Astrocyte (in vitro differentiated cells and primary cell): Measurements from ENCODE around the gene CFAP73. TPM values are rescaled to one million over a fixed set of nuclear protein-coding genes. Genes with fewer than 3 reads are reported as not detected.

Source experiments
- DNase-seq: peaks from one replicate; pipeline ENCODE4 v3.0.0-alpha.2; 2010; ENCODE audit warnings: low read depth
- FAIRE-seq: peaks from 2 replicates; lab custom pipeline; 2011; peaks lifted over from hg19 to GRCh38; lab: Jason Lieb, UNC
- H2AFZ ChIP-seq: 2 replicates; pipeline ENCODE4 v1.6.0; 2012; ENCODE audit warnings: low read depth, low read length, inconsistent platforms
- H3K27ac ChIP-seq: 2 replicates; pipeline ENCODE4 v1.5.1; 2011; ENCODE audit warnings: low read depth, low read length, inconsistent platforms
- H3K27me3 ChIP-seq: 2 replicates; pipeline ENCODE4 v1.6.0; 2011; ENCODE audit warnings: low read length, inconsistent platforms; ENCODE audit not compliant: insufficient read depth
- H3K36me3 ChIP-seq: 2 replicates; pipeline ENCODE4 v1.5.1; 2011; ENCODE audit warnings: low read length, inconsistent platforms; ENCODE audit not compliant: insufficient read depth
- H3K4me1 ChIP-seq: 2 replicates; pipeline ENCODE4 v1.5.1; 2011; ENCODE audit warnings: low read length, inconsistent platforms; ENCODE audit not compliant: insufficient read depth
- H3K4me2 ChIP-seq: 2 replicates; pipeline ENCODE4 v1.6.0; 2012; ENCODE audit warnings: low read length, inconsistent platforms
- H3K4me3 ChIP-seq: 2 replicates; pipeline ENCODE4 v1.5.1; 2011; ENCODE audit warnings: low read depth, mild to moderate bottlenecking, low read length, inconsistent platforms; ENCODE audit not compliant: insufficient read depth
- H3K79me2 ChIP-seq: 2 replicates; pipeline ENCODE4 v1.6.0; 2012; ENCODE audit warnings: mild to moderate bottlenecking, low read length, inconsistent platforms; ENCODE audit not compliant: insufficient read depth
- H3K9ac ChIP-seq: 2 replicates; pipeline ENCODE4 v1.6.0; 2012; ENCODE audit warnings: mild to moderate bottlenecking, low read length, inconsistent platforms
- H3K9me3 ChIP-seq: 2 replicates; pipeline ENCODE4 v1.5.1; 2012; ENCODE audit warnings: low read depth, mild to moderate bottlenecking, low read length, inconsistent platforms; ENCODE audit not compliant: insufficient read depth
- H4K20me1 ChIP-seq: 2 replicates; pipeline ENCODE4 v1.6.0; 2012; ENCODE audit warnings: low read length, inconsistent platforms; ENCODE audit not compliant: insufficient read depth
- H3K27ac Mint-ChIP-seq: one replicate; pipeline ENCODE4 v1.8.0; 2021; ENCODE audit warnings: mild to moderate bottlenecking, mixed read lengths; ENCODE audit not compliant: unreplicated experiment
- H3K27me3 Mint-ChIP-seq: one replicate; pipeline ENCODE4 v1.8.0; 2021; ENCODE audit warnings: low read depth, mixed read lengths; ENCODE audit not compliant: unreplicated experiment
- H3K36me3 Mint-ChIP-seq: one replicate; pipeline ENCODE4 v1.8.0; 2021; ENCODE audit warnings: low read depth, mixed read lengths; ENCODE audit not compliant: unreplicated experiment
- H3K4me1 Mint-ChIP-seq: one replicate; pipeline ENCODE4 v1.8.0; 2021; ENCODE audit warnings: low read depth, mixed read lengths; ENCODE audit not compliant: unreplicated experiment
- H3K4me3 Mint-ChIP-seq: one replicate; pipeline ENCODE4 v1.8.0; 2021; ENCODE audit warnings: mild to moderate bottlenecking, moderate library complexity, mixed read lengths; ENCODE audit not compliant: unreplicated experiment
- H3K9me3 Mint-ChIP-seq: one replicate; pipeline ENCODE4 v1.8.0; 2021; ENCODE audit warnings: mild to moderate bottlenecking, mixed read lengths; ENCODE audit not compliant: unreplicated experiment
- EZH2 ChIP-seq: IDR thresholded peaks from 2 replicates; pipeline ENCODE4 v1.6.1; 2012; ENCODE audit warnings: mild to moderate bottlenecking, low read length, inconsistent platforms; ENCODE audit not compliant: insufficient read depth
- microRNA-seq: library from miRNA; unstranded; fragments of <30 nt; microRNA quantifications from one replicate; pipeline ENCODE4 v1.2.0, GENCODE V29; 2020
- total RNA-seq: library from RNA; stranded (reverse); gene quantifications from 2 replicates; pipeline ENCODE4 v1.2.1, GENCODE V29; 2021
- TF ChIP-seq, protein P1 (sequence below): IDR thresholded peaks from 2 replicates; pipeline ENCODE4 v1.5.1; 2011; ENCODE audit warnings: low read depth, mild to moderate bottlenecking, inconsistent platforms, low read length, moderate library complexity; ENCODE audit not compliant: insufficient read depth

CFAP73 gene
- total RNA-seq, 1 donor from 2014 or later: not detected

DNA sequence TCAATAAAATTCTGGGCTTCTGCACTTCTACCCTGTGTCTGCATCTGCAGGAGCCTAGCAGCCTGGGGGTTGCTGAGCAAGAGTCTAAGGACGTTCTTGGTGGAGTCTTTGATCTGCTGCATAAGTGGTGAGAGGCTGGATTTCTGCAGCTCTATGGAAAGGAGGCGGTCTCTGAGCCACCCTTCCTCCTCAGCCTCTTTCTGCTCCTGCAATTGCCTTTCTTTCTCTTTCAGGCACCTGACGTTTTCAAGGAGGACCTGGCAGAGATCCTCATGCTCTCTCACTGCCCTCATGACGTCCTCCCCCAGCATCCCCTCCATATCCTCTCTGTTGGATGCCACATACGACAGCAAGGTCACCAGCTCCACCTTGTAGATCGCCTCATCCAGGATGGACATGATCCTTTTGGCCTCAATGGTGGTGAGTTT is 58.1 kb downstream of the CFAP73 start:
- no peaks in the 10 kb centered on the region for H3K36me3 Mint-ChIP-seq
- H3K9me3 Mint-ChIP-seq: peaks cover 5% of the 10 kb centered on the region
- Histone ChIP-seq H3K36me3 (no peaks in the 10 kb centered on the region), H3K9me3 (no peaks in the 10 kb centered on the region), H3K4me2 (no peak overlapping the region), H3K27ac (no peak overlapping the region), H3K79me2 (no peaks in the 10 kb centered on the region), H3K4me1 (peaks cover 3% of the 10 kb centered on the region), H3K27me3 (no peaks in the 10 kb centered on the region), H3K4me3 (no peak overlapping the region), H3K9ac (no peak overlapping the region), H4K20me1 (no peaks in the 10 kb centered on the region), H2AFZ (no peak overlapping the region)
- TF ChIP-seq, protein P1, sequence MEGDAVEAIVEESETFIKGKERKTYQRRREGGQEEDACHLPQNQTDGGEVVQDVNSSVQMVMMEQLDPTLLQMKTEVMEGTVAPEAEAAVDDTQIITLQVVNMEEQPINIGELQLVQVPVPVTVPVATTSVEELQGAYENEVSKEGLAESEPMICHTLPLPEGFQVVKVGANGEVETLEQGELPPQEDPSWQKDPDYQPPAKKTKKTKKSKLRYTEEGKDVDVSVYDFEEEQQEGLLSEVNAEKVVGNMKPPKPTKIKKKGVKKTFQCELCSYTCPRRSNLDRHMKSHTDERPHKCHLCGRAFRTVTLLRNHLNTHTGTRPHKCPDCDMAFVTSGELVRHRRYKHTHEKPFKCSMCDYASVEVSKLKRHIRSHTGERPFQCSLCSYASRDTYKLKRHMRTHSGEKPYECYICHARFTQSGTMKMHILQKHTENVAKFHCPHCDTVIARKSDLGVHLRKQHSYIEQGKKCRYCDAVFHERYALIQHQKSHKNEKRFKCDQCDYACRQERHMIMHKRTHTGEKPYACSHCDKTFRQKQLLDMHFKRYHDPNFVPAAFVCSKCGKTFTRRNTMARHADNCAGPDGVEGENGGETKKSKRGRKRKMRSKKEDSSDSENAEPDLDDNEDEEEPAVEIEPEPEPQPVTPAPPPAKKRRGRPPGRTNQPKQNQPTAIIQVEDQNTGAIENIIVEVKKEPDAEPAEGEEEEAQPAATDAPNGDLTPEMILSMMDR: no peak
- TF ChIP-seq EZH2: no peak
- H3K27me3 Mint-ChIP-seq: peaks cover 2% of the 10 kb centered on the region
- peaks cover 15% of the 10 kb centered on the region for H3K4me1 Mint-ChIP-seq
- peak overlapping the region; percentile 42 for H3K4me3 Mint-ChIP-seq
- FAIRE-seq: no peak
- DNase-seq: no peak
- peak overlapping the region; percentile 23 for H3K27ac Mint-ChIP-seq

DNA sequence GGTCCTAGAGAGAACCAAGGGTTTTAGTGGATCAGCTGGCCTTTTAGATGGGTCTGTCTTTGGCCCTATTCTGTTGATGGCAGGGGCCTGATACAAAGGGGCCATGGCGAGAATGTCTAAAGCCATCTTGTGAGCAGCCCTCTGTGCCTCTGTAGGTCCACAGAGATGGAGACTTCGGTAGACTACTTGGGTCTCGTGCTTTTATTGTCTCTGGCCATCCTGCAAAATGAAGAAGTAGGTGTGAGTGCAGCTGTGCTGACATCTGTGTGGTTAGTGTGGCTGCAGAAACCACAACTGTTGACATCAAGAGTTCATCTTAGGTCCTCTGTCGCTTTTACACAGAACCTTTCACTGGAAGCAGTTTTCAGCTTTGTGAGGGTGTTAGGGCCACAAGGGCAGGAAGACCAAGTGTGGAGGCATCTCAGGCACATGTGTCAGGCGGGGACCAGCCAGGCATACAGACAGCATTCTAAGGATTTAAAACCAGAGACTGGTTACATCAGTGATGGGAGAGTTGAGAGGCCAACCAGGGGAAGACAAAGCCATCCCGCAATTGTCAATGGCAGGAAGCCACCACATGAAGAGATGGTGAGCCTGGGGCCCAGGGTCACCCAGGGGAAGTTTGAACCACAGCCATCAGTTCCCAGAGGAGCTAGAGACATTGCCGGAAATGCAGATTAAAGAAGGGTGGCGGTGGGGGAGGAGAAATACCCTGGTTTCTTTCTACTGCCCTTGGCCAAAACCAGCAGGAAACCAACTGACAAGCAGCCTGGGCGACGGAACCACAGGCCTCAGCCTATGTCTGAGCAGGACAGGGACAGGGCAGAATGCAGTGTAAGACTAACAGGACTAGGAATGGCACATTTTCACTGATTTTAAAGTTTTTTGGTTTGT is 58.8 kb downstream of the CFAP73 start:
- Histone ChIP-seq H3K27ac (no peak overlapping the region), H3K27me3 (no peaks in the 10 kb centered on the region), H3K4me1 (peaks cover 3% of the 10 kb centered on the region), H3K4me2 (no peak overlapping the region), H3K9ac (no peak overlapping the region), H2AFZ (no peak overlapping the region), H3K4me3 (no peak overlapping the region), H4K20me1 (no peaks in the 10 kb centered on the region), H3K9me3 (no peaks in the 10 kb centered on the region), H3K79me2 (no peaks in the 10 kb centered on the region), H3K36me3 (no peaks in the 10 kb centered on the region)
- peaks cover 5% of the 10 kb centered on the region for H3K9me3 Mint-ChIP-seq
- FAIRE-seq (no peak), DNase-seq (no peak)
- peak overlapping the region; percentile 64 for H3K27ac Mint-ChIP-seq
- peak overlapping the region; percentile 47 for H3K4me3 Mint-ChIP-seq
- H3K27me3 Mint-ChIP-seq: peaks cover 2% of the 10 kb centered on the region
- no peak for TF ChIP-seq EZH2
- TF ChIP-seq, protein P1: no peak
- H3K4me1 Mint-ChIP-seq: peaks cover 15% of the 10 kb centered on the region
- H3K36me3 Mint-ChIP-seq: no peaks in the 10 kb centered on the region

Small RNAs within 50 kb of the gene (microRNA-seq; reads per million reads assigned to microRNA genes)
- gene MIR7106: 1.1 reads per million

Other genes with a start within 250 kb of the CFAP73 start
- gene OAS1, start 242.8 kb upstream of the CFAP73 start, total RNA-seq: 132 and 149 TPM in 2 replicates
- gene OAS3, start 211.2 kb upstream of the CFAP73 start, total RNA-seq: 33.8 and 37.1 TPM in 2 replicates
- 94.2 and 132 TPM in 2 replicates for gene OAS2, start 171.2 kb upstream of the CFAP73 start, total RNA-seq
- 4.6 and 5.5 TPM in 2 replicates for gene DTX1, start 93.0 kb upstream of the CFAP73 start, total RNA-seq
- gene RASAL1, start 14.0 kb upstream of the CFAP73 start, total RNA-seq: 0.43 and 0.48 TPM in 2 replicates
- 52.8 and 53.5 TPM in 2 replicates for gene DDX54, start 35.8 kb downstream of the CFAP73 start, total RNA-seq
- 20.9 and 23.5 TPM in 2 replicates for gene RITA1, start 36.0 kb downstream of the CFAP73 start, total RNA-seq
- 27.9 and 33.7 TPM in 2 replicates for gene TPCN1, start 71.7 kb downstream of the CFAP73 start, total RNA-seq
- 8.6 and 8.7 TPM in 2 replicates for gene SLC8B1, start 185.4 kb downstream of the CFAP73 start, total RNA-seq
- gene PLBD2, start 208.9 kb downstream of the CFAP73 start, total RNA-seq: 52.2 and 59.0 TPM in 2 replicates